Measurements from ENCODE around the gene CNIH2. TPM values are rescaled to one million over a fixed set of nuclear protein-coding genes. Genes with fewer than 3 reads are reported as not detected.

The CNIH2 gene
- total and polyA plus RNA-seq, 9 of the 15 experiments (the other 6 are each of a cell fraction or from before 2014, with no cell fraction given), result 0.26 to 0.89 (median 0.40) TPM; not detected in 4

DNA sequence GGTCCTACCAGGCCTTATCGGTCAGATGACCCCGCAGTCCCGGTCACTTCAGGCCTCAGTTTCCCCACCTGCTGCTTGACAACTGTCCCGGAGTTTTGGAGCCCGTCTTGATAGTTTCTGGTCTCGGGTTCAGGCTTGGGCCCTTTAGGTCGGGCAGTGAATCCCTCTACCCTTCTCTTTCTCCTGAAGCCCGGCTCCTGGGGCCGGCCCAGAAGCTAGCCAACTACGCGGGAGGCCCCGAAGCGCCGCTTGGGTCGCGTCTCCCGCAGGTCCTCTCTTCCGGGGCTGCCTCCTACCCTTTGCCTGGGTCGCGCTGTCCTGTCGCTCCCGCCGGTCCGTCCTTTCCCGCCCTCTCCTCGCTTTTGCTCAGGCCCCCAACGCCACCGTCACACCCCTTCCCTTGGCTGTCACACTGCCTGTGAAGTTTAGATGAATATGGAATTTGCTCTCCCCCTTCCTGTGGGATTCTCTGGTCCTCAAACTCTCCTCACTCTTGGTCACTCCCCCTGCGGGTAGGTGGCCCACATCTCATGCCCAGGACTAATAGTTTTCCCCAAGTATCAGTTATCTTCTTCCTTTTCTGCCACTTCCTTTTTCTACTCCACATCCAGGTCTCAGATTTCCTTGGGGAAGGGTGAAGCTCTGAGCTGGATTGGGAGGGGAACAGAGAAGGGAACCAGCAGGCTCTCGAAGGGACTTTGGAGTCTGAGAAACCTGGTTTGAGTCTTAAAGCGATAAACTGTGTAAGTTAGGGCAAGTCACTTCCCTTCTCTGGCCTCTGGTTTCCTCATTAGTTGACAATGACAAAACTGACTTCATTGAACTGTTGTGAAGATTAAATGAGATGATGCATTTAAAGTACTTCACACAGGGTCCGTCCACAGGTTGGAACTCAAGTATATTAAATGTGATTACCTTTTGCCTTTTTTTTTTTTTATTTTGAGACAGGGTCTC lies 8.7 kb upstream of the CNIH2 start (continued):
- TF ChIP-seq, protein P1, sequence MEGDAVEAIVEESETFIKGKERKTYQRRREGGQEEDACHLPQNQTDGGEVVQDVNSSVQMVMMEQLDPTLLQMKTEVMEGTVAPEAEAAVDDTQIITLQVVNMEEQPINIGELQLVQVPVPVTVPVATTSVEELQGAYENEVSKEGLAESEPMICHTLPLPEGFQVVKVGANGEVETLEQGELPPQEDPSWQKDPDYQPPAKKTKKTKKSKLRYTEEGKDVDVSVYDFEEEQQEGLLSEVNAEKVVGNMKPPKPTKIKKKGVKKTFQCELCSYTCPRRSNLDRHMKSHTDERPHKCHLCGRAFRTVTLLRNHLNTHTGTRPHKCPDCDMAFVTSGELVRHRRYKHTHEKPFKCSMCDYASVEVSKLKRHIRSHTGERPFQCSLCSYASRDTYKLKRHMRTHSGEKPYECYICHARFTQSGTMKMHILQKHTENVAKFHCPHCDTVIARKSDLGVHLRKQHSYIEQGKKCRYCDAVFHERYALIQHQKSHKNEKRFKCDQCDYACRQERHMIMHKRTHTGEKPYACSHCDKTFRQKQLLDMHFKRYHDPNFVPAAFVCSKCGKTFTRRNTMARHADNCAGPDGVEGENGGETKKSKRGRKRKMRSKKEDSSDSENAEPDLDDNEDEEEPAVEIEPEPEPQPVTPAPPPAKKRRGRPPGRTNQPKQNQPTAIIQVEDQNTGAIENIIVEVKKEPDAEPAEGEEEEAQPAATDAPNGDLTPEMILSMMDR (IDR thresholded peaks at IDR 0.05 in 2 of 3, conservative IDR thresholded peaks at IDR 0.05 in 1 of 3; ENCODE audit: insufficient read depth in 2 of 3, low read depth in 1 of 3, low read length in 3 of 3), result peak; percentile 19 to 41 (median 20); a peak in 3 of 6 replicates
- TF ChIP-seq CAMTA2 (CRISPR knock-in tag; conservative IDR thresholded peaks at IDR 0.05), result no peak
- TF ChIP-seq, protein P2, sequence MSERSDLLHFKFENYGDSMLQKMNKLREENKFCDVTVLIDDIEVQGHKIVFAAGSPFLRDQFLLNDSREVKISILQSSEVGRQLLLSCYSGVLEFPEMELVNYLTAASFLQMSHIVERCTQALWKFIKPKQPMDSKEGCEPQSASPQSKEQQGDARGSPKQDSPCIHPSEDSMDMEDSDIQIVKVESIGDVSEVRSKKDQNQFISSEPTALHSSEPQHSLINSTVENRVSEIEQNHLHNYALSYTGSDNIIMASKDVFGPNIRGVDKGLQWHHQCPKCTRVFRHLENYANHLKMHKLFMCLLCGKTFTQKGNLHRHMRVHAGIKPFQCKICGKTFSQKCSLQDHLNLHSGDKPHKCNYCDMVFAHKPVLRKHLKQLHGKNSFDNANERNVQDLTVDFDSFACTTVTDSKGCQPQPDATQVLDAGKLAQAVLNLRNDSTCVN (CRISPR knock-in tag; IDR thresholded peaks at IDR 0.05), result no peak
- TF ChIP-seq, protein P3, sequence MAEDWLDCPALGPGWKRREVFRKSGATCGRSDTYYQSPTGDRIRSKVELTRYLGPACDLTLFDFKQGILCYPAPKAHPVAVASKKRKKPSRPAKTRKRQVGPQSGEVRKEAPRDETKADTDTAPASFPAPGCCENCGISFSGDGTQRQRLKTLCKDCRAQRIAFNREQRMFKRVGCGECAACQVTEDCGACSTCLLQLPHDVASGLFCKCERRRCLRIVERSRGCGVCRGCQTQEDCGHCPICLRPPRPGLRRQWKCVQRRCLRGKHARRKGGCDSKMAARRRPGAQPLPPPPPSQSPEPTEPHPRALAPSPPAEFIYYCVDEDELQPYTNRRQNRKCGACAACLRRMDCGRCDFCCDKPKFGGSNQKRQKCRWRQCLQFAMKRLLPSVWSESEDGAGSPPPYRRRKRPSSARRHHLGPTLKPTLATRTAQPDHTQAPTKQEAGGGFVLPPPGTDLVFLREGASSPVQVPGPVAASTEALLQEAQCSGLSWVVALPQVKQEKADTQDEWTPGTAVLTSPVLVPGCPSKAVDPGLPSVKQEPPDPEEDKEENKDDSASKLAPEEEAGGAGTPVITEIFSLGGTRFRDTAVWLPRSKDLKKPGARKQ (CRISPR knock-in tag; IDR thresholded peaks at IDR 0.05), result no peak
- TF ChIP-seq SIN3A (IDR thresholded peaks at IDR 0.05; ENCODE audit: borderline replicate concordance in 2 of 2, control insufficient read depth in 1 of 2, low read depth in 2 of 2, low read length in 2 of 2), result peak in 1 of 2 experiments; percentile 56; a peak in 2 of 4 replicates
- TF ChIP-seq HDGF (IDR thresholded peaks at IDR 0.05), result 0 out of 2 replicates have a peak, but pooled peaks have one; percentile 33
- peak; percentile 20; the same call in 1 of the 2 replicates for TF ChIP-seq NBN (IDR thresholded peaks at IDR 0.05; ENCODE audit: low read depth)
- 0 out of 2 replicates have a peak, but pooled peaks have one; percentile 29 for TF ChIP-seq TOE1 (IDR thresholded peaks at IDR 0.05; ENCODE audit: borderline replicate concordance)
- no peak for TF ChIP-seq TOE1 (CRISPR knock-in tag; IDR thresholded peaks at IDR 0.05; ENCODE audit: borderline replicate concordance, low read depth)
- no peak for TF ChIP-seq ZNF717 (CRISPR knock-in tag; IDR thresholded peaks at IDR 0.05)
- no peak for TF ChIP-seq PTRF (tag; IDR thresholded peaks at IDR 0.05)
- peak; percentile 20; the same call in 1 of the 2 replicates for TF ChIP-seq ETV5 (CRISPR knock-in tag; IDR thresholded peaks at IDR 0.05; ENCODE audit: low read depth)
- 0 out of 4 replicates have a peak, but pooled peaks of 1 of the 2 experiments have one; percentile 12 for TF ChIP-seq MLLT1 (IDR thresholded peaks at IDR 0.05)
- TF ChIP-seq, protein P4, sequence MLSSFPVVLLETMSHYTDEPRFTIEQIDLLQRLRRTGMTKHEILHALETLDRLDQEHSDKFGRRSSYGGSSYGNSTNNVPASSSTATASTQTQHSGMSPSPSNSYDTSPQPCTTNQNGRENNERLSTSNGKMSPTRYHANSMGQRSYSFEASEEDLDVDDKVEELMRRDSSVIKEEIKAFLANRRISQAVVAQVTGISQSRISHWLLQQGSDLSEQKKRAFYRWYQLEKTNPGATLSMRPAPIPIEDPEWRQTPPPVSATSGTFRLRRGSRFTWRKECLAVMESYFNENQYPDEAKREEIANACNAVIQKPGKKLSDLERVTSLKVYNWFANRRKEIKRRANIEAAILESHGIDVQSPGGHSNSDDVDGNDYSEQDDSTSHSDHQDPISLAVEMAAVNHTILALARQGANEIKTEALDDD (IDR thresholded peaks at IDR 0.05), result peak; percentile 63; the same call in 1 of the 2 replicates
- peak; percentile 15; the same call in 1 of the 2 replicates for TF ChIP-seq ARID1B (IDR thresholded peaks at IDR 0.05)
- TF ChIP-seq CHD1 (IDR thresholded peaks at IDR 0.05; ENCODE audit: low read length), result peak; percentile 92
- TF ChIP-seq NFYB (IDR thresholded peaks at IDR 0.05; ENCODE audit: extremely low read depth, insufficient read length), result no peak
- TF ChIP-seq SPI1 (IDR thresholded peaks at IDR 0.05; ENCODE audit: borderline replicate concordance, low read depth, low read length), result peak; percentile 94

All from K562 (cell line).